Gastrocnemius medialis (tissue), 4 donors: Measurements from ENCODE around the gene HK1.

ENCODE experiments used
- CTCF ChIP-seq, 5 experiments: fragments of 450-650 bp in 3 of 5; fragments of 200-600 bp in 2 of 5; sonication (generic) in 2 of 5; IDR thresholded peaks in 4 of 5; conservative IDR thresholded peaks in 1 of 5; 1 replicate in 4 of 5; 2 replicates in 1 of 5; pipeline ENCODE4 v1.5.1; 2016 to 2019; ENCODE audit warnings: antibody characterized with exemption in 5 of 5, mild to moderate bottlenecking in 3 of 5, moderate library complexity in 3 of 5
- POLR2A ChIP-seq, 2 donors: fragments of 450-650 bp; IDR thresholded peaks; one replicate each; pipeline ENCODE4 v1.6.1; 2017; ENCODE audit warnings: antibody characterized with exemption in 2 of 2, mild to moderate bottlenecking in 2 of 2, moderate library complexity in 2 of 2

GRCh38 chr10:69398466-69398865, 120.2 kb downstream of the HK1 start:
- TF ChIP-seq POLR2A (IDR thresholded peaks at IDR 0.05) (no peak), CTCF (IDR thresholded peaks at IDR 0.05 in 4 of 5, conservative IDR thresholded peaks at IDR 0.05 in 1 of 5) (no peak)
